Stimulated activated CD8-positive, alpha-beta memory T cell treated with anti-CD3 and anti-CD28 coated beads, Interleukin-7, amount 100 ng/mL, for 1 hour (primary cell): ENCODE measurements around the gene MAP1B.
"Not testable (repeated sequence)": the region's sequence is repeated elsewhere in the genome, so short reads cannot be mapped to it uniquely, and the experiment has no call there.

Experiments used
- DNase-seq, 2 donors: peaks; one replicate each; pipeline ENCODE4 v3.0.0-alpha.2; 2020; ENCODE audit warnings: low read depth in 2 of 2

MAP1B gene

GRCh38 chr5:72161951-72162350 is 54.7 kb downstream of the MAP1B start:
- DNase-seq = no peak

GRCh38 chr5:72163349-72163983 is 56.2 kb downstream of the MAP1B start:
- DNase-seq = no peak

GRCh38 chr5:72166070-72166979 is 59.0 kb downstream of the MAP1B start:
- DNase-seq = no peak

GRCh38 chr5:72167257-72167656 is 60.0 kb downstream of the MAP1B start:
- DNase-seq = no peak

GRCh38 chr5:72167804-72168203 is 60.5 kb downstream of the MAP1B start:
- no peak for DNase-seq

- DNase-seq = no peak
Measured at GRCh38 chr5:72170101-72170500, 62.8 kb downstream of the MAP1B start.

GRCh38 chr5:72171181-72171580 is 63.9 kb downstream of the MAP1B start:
- DNase-seq = not testable (repeated sequence)

GRCh38 chr5:72171667-72172066 is 64.4 kb downstream of the MAP1B start:
- DNase-seq = no peak

GRCh38 chr5:72172786-72173185 is 65.5 kb downstream of the MAP1B start:
- DNase-seq = no peak

- DNase-seq = no peak
Measured at GRCh38 chr5:72177538-72177937, 70.3 kb downstream of the MAP1B start.

- no peak for DNase-seq
Measured at GRCh38 chr5:72179028-72179815, 71.9 kb downstream of the MAP1B start.

GRCh38 chr5:72179816-72180440 is 72.7 kb downstream of the MAP1B start:
- no peak for DNase-seq

GRCh38 chr5:72180925-72181324 is 73.7 kb downstream of the MAP1B start:
- no peak for DNase-seq

- DNase-seq = no peak
Measured at GRCh38 chr5:72182686-72183085, 75.4 kb downstream of the MAP1B start.

- no peak for DNase-seq
Measured at GRCh38 chr5:72183101-72183520, 75.8 kb downstream of the MAP1B start.

GRCh38 chr5:72184408-72184807 is 77.1 kb downstream of the MAP1B start:
- DNase-seq = no peak

- DNase-seq = no peak
Measured at GRCh38 chr5:72185496-72186329, 78.4 kb downstream of the MAP1B start.

- no peak for DNase-seq
Measured at GRCh38 chr5:72187388-72188075, 80.3 kb downstream of the MAP1B start.

GRCh38 chr5:72188166-72188565 is 80.9 kb downstream of the MAP1B start:
- no peak for DNase-seq

- no peak for DNase-seq
Measured at GRCh38 chr5:72189146-72189545, 81.9 kb downstream of the MAP1B start.
